Stimulated activated CD8-positive, alpha-beta memory T cell treated with anti-CD3 and anti-CD28 coated beads, Interleukin-7, amount 100 ng/mL, for 24 hours (primary cell): ENCODE results near the gene CABS1.

Experiments used
- DNase-seq: peaks from one replicate; pipeline ENCODE4 v3.0.0-alpha.2; 2020; ENCODE audit warnings: low read depth

CABS1 gene

DNA sequence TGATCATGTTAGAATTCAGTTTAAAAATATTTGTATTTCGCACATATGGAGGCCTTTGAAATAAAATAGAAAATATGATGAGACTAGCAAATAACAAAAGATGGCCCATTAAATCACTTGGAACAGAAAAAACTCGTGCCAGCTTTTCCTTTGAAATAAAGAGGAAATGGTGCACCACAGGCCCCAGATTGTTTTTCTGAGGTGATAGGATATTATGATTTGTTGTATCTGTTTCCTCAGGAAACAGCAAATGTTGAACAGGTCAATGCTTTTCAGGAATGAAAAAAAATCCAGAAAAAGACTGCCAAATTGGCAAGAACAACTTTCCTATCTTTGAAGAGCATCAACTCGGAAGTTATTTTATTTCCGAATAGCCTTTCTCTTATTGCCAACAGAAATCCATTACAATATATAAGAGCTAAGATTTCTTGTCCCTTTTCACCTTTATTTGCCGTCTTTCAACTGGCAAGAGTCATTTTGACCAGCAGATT is 48.0 kb downstream of the CABS1 start, which contains the start of gene SMR3B:
TSS of gene SMR3B (plus strand) at position 441 of the 491 bp plus-strand sequence. CDS start 1,380 bp downstream, outside the sequence.
- DNase-seq = no peak
